Measurements from ENCODE around the gene RPS21.

DNA sequence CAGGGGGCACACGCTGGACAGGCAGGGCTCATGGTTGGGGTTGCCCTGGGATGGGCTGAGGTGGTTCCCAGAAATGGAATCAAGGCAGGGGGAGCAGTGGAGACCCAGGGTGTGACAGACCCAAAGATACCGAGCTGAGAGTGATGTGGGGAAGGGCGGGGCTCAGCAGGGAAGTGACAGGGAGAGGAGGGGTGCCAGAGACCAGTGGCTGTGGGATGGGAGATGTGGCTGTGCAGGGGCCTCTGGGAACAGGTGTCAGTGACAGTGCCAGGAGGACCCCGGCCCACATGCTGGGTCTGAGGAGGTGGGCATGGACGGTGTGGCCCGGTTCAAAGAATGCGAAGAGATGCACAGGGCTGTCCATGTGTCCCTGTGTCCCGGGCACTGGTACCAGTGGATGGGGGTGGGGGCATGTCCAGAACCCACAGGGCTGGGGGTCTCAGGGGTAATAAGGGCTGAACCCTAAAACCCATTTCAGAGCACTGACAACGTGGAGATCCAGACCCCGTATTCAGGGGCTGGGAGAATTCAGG, 19.1 kb downstream of the RPS21 start:
- TF ChIP-seq POLR2A (IDR thresholded peaks at IDR 0.05; ENCODE audit: low read length), result no peak
- no peak for TF ChIP-seq GATA1 (IDR thresholded peaks at IDR 0.05; ENCODE audit: low read depth, low read length)
